NCI-H146 (cell line): ENCODE measurements around the gene CELA3B.
A peak's percentile ranks its signal among the peaks of the same experiment; 100 is the strongest.
"Not testable (repeated sequence)": the region's sequence is repeated elsewhere in the genome, so short reads cannot be mapped to it uniquely, and the experiment has no call there.

ENCODE experiments used
- DNase-seq: peaks from one replicate; lab custom pipeline; 2025; lab: John Stamatoyannopoulos, UW

Gene CELA3B, protein sequence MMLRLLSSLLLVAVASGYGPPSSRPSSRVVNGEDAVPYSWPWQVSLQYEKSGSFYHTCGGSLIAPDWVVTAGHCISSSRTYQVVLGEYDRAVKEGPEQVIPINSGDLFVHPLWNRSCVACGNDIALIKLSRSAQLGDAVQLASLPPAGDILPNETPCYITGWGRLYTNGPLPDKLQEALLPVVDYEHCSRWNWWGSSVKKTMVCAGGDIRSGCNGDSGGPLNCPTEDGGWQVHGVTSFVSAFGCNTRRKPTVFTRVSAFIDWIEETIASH

DNA sequence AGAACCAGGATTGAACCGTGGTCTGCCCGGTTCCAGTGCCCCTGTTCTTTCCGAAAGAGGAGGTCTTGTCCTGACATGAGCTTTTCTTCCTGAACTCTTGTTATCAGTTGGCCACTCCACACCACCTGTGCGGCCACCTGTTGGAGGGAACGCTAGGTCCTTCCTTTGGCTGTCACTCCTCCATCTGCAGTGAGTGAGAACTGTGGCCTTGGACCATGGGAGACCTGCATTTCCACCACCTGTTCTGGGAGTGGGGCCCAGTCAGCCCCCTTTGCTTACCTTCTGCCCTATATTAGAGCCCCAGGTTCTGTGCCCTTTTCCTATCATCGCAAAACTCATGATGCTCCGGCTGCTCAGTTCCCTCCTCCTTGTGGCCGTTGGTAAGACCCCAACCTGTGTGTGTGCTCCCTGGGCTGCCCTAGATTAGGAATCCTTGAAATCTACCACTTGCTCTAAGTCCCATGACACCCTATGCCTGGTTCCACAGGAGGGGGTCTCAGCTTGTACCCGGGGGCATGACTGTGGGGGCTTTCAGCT is at the start of gene CELA3B:
Gene CELA3B (plus strand): TSS at position 320 of the 537 bp plus-strand sequence. CDS start 18 bp downstream, at position 338.
- DNase-seq = not testable (repeated sequence)

DNA sequence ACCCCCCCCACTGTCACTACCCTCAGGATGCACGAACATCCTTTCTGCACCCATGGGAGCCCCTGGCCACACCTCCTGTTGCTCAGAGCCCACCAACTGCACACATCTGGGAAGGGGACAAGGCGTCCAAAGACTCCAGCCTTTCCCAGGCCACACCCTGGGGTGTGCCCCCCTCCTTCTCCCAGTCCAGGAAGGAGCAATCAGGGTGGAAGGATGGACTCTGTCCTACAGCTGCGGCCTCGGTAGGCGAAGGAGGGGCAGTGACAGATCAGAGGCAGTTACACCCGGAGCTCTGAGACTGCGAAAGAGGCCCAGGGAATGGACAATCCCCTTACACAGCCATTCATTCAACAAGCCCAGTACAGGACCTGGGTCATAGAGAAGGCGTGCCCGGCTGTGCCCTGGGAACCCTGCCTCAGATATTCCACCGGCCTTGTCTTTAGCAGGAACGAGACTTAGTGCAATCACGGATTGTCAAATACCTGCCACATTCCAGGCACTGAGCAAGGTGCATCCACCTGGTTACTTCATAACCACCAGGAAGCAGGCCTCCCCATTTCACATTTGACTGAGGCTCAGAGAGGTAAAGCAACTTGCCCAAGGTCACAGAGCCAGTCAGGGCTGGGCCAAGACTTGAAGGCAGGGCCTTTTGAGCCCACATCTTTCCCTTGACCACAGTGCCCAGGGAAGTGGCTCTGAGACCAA is 49.1 kb upstream of the CELA3B start:
- no peak for DNase-seq

DNA sequence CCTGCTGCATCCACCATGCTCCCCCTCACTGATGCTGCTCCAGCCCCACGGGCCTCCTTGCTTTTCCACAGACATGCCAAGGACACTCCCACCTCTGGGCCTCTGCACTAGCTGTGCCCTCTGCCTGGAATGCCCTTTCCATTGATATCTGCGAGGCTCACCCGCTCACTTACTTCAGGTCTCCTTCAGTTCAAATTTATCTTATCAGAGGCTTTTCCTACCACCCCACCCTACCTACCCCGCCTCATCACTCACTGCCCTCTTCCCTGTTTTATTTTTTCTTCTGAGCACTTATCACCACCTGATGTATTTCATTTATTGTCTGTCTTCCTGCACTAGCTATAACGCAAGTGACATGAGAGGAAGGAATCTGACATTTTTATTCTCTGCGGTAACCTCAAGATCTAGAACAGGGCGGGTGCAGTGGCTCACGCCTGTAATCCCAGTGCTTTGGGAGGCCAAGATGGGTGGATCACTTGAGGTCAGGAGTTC is 46.7 kb upstream of the CELA3B start:
- no peak for DNase-seq

DNA sequence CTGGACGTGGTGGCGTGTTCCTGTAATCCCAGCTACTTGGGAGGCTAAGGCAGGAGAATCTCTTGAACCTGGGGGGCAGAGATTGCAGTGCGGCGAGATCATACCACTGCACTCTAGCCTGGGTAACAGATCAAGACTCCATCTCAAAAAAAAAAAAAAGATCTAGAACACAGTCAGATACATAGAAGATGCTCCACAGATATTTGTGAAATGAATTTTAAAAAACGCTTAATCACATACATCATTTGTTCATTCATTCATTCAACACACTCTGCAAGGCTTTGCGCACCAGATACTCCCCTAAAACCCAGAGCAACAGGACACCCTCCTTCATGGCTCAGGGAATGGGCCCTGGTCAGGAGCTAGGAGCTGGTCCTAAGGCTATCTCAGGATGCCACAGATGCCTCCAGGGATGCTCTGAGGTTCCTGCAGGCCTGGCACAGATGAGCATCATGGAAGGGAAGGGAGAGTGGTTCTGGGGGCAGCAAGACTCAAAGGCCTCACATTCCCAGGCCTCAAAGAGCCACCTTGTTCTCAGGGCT is 46.1 kb upstream of the CELA3B start:
- no peak for DNase-seq

DNA sequence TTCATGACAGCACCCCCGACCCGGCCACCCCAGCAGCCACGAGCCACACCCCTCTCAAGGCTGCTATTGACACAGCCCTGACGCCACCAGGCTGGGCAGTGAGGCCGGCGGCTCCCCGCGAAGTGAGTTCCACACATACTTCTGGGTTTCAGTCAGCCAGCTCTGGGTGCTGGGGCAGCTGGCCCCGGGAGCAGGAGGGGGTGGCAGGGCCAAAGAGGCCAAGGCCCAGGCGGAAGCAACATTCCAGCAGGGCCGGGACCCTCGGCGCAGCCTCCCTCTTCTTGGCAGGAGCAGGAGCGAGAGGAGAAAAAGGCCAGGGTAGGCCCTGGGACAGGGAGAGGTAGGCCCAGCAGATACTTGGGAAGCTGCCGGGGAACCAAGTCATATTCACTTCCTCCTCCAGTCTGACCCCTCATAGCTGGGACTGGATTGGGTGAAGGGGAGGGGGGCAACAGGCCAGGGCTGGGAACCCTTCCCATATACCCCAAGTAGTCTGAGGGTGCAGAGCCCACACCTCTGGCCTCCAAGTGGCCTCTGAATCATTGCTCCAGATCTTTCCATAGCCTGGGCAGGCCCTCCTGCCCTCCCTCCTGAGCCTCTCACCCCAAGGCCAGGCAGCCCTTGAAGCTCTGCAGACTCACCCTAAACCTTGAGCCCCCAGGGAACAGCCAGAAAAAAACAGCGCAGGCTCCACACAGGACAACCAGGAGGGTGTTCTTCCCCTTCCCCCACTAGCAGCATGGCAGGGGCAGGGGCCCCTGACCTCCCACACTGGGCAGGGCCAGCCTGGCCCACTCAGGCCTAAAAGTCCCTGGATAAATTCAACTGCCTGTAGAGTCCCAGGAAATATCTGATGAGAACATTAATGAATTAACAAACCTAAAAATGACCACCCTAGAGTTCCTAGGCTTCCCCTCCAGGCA is 45.4 kb upstream of the CELA3B start:
- no peak for DNase-seq

DNA sequence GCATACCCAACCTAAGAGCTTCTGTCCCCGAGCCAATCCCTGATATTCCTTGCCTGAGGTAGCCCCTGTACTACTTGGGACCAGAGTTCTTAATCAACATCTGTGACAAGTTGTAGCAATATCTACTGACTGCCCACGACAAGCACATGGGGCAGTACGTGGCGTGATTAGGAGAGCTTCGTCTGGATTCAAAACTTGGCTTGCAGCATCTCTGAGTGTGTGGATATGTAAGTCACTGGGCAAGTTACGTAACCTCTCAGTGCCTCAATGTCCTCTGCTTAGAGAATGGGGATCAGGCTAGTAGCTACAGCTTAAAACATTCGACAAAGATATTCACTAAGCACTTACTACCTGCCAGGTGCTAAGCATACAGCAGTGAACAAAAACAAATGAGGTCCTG is 44.7 kb upstream of the CELA3B start:
- no peak for DNase-seq

DNA sequence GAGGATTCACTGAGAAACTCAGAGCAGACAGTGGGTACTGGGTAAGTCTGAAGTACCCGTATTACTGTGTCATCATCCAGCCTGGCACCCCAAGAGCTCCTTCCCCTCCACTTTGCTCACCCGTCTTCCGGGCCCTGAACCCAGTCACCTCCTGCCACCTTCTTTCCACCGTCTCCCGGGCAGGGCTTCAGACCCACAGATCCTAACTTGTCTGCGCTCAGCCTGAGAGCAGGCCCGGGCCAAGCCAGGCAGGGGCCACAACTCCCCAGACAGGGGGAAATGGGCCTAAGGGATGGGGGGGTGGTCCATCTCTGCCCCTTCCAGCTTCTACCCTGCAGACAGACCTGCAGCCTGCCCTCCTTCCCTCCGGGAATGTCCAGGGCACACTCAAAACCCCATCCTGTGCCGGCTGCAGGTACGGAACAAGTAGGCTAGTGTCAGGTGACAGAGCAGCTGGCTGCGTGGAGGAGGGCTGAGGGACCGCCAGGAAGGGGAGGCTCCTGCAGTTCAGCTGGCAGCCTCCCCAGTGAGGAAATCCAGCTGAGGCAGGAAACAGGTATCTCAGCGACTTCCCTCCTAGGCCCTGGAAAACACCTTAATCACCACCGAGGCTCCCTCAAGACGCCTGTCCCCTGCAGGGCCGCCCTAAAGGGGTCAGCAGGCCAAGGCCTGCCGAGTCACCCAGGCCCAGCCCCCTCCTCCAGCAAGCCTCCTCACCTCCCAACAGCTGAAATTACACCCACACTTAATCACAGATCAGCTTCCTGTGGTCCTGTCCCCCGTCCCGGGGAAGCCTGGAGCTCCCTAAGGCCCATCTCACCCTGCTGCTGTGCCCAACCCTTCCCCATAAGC is 43.2 kb upstream of the CELA3B start:
- peak; percentile 53 for DNase-seq

DNA sequence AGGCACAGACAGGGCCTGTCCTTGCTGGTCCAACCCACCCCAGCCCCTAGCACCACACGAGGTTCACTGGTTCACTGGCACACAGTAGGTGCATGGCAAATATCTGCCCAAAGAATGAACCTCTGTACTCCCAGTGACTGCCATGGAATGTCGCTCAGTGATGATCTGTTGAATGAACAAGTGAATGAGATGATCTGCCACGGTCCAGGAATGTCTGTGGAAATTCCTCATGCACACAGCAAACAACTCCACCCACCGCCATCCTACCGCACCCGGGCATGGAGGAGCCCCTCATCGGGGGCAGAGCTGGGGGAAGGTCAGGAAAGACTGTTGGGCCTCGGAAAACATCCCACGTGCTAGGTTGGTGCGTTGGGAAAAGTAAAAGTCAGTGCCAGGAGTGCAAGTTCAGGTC is 41.4 kb upstream of the CELA3B start:
- DNase-seq = no peak

DNA sequence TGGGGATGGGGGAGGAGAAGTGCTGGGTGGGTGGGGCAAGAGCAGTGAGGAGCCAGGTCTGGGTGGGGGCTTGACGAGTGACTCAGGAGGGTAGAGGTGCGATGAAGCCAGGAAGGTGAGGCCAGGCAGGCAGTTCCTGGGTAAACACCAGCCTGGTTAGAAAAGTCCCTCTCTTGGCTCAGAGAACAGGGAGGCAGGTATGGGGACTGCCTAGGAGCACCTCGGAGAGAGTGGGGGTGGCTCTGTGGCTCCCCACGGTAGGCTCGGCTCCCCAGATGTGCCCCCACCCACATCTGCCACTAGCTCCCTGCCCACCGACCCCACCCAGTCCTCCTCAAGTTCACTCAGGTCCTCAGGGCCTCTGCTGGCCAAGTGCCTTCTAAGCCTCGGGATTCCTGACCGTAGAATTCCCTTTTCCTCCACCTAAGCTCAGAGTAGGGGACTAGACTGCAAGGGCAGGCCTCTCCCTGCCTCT is 40.9 kb upstream of the CELA3B start:
- no peak for DNase-seq

DNA sequence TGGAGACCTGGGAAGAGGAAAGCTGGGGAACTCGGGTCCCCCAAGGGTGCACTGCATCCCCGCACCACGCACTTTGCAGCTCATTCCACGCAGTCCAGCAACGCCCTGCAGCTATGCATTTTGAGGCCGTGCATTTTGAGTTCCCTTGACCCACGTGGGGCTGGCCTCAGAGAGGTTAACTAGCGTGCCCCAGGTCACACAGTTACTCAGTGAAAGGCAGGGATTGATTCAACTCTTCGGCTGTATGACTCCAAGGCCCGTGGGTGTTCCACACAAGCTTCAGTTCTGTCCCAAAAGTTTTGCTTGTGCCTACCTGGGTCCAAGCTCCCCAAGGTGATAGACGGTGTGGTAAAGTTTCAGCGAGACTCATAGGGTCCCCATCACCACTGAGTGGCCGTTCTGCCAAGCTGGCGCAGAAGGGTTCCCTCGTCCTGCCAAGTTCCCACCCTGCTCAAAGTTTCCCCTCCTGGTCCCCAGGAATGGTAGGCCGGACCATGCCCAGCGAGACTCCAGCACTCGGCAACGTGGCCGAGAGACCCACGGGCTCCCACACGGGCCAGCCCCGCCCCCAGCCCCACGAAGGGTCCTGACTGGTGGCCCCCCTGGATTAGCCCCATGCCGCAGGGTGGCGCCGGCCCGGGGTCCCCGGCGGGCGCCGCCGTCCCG is 40.3 kb upstream of the CELA3B start:
- DNase-seq = no peak

DNA sequence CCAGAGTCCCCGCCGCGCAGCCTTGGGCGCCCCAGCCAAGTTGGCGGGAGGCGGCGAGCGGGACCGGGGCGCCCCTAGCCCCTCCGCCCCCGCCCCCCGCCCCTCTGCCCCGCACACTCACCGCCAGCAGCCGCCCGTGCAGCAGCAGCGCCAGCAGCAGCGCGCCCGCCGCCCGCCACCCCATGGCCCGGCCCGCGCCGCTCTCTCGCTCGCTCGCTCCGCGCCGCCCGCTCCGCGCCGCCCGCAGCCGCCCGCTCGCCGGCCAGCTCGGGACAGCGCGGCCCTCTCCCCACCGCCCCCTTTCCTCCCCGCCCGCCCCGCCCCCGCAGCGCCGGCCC is 39.8 kb upstream of the CELA3B start, which contains the start of gene HSPG2:
Gene HSPG2 (minus strand): TSS at position 277 of the 338 bp plus-strand sequence. CDS start 93 bp downstream, at position 184.
- no peak for DNase-seq

DNA sequence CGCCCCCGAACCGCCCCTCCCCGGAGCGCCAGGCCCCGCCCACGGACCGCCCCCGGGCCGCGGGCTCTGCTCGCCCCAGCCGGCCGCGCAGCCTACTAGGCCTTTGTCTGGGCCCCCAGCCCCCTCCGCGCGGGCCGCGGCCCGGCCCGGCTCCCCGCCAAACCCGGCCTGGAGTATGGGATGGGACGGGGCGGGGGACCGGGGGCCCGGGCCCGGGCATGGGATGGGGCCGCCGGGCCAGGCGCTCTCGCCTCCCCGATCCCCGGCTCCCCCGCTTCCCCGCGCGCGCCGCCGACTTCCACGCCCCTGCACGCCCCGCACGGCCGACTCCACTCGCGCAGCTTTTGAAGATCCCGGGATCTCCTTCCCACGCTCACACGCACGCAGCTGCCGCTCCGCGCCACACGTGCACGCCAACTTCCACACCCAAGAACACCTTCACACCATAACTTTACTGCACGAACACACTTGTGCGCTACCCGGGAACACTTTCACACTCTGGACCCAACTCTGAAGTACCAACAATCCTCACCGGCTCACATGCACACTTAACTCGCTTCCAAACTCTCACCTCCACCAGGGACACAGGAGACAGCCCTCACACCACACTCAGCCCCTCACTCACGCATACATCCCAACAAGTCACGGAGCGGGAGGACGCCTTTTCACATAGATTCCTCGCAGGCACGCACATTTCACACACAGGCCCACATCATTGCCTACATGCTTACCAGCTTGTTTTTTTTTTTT is 39.3 kb upstream of the CELA3B start:
- DNase-seq = peak; percentile 64

DNA sequence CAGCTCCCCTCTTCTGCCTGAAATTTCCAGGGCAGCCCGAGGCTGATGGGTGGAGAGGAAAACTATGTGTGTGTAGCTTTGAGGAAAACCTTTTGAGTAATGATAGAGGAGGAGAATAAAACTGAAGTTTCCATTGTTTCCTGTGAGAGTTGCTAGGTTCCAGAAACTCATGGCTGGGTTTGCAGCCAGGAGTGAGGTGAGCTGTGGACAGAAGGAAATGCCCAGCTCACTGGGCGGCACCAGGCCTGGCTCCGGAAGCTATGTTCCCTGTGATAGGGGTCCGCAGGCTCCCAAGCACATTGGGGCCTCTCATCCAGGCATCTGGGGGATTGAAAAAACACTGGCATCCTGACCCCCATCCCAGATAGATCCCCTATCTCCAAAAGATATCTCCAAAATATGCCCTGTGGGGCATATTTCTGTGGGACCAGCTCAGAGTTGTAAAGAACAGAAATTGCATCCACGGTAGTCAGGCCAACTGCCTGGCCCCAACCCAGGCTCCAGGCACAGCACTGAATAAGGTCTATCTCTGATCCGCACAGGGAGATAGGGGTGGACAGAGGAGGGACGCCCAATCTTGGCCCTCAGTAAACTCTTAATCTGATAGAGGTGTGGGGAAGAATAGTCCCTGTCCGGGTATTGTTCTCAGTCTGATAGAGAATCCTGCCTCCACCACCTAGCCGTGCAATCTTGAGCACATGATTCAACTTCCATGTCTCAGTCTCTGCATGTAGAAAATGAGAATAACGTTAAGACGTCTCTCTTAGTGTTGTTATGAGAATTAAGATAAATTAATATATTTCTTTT is 37.9 kb upstream of the CELA3B start:
- no peak for DNase-seq

DNA sequence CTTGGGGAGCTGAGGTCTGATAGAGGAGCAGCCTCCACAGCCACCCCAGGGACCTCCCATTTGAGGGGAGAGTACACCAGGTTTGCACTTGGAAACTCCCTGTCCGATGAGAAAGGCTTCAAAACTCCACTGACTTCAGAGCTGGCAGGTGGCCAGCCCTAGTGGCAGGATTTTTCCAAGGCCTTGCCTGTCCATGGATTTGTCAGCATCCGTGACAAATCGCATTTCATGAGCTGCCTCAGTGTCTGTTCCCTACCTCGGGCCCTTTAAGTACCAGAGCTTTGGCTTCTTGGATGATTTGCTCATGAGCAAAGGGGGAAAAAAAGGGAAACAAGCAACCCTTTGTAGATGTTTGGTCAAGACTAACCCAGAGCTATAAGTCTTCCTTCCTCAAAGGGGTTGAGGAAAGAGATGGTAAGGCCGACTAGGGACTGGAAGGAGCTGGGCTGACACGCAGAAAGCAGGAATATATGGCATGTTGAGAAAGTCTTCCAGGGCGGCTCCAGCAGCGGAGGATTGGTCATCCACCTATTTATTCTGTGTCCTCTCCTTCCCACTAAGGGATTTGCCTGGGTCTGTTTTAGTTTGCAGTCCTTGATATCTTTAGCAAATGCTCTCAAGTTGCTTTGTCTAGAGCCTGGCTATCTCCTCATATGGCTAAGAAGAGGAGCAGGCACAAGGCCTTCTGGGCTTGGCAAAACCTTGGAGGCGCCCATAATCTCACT is 37.0 kb upstream of the CELA3B start:
- no peak for DNase-seq

DNA sequence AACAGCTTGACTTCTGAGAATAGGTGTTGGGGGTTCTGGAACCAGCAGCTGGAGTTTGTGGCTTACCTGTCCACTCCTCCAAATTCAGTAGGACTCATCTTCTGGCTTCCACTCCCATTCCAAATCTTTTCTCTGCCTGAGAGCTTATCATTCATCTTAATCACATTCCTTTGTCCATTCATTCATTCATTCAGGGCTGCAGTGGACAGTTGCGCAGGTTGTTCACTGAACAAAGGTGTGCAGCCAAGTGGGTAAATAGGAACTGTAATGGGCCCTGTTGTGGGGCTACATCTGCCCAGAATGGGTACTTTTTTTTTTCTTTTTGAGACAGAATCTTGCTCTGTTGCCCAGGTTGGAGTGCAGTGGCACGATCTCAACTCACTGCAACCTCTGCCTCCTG is 36.3 kb upstream of the CELA3B start:
- DNase-seq = no peak

DNA sequence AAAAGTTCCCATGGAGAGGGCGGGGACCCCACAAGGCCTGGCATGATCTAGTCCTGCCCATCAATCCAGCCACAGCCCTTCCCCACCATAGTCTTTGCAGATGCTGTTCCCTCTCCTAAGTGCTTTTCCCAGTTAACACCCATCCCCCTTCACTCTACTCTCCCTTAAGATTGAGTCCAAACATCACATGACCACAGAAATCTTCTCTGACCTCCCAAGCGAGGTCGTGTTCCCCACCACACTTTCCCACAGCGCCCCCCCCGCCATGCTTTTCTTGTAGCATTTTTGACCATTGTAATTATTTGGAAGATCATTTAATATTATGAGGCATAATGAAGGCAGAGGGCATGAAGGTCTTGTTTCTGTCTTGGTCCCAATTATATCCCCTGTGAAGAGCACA is 35.5 kb upstream of the CELA3B start:
- no peak for DNase-seq

DNA sequence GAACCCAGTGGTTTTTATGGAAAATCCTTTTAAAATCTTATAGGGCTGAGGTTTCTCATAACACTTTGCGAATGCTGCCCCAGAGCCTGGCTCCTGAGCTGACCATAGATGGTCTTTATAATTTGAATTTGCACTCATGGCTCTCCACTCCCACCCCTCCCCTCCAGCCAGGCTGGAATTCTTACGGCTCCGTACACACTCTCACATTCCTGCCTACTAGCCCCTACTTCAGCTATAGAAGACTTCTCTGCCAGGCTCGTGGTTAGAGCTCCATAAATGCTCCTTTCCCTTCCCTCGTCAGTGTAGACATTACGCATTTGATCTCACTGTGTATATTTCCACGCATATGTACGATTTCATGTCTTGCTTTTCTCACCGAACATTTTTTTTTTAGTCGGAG is 34.4 kb upstream of the CELA3B start:
- DNase-seq = no peak
